ENCODE results near the gene PIGQ. TPM values are rescaled to one million over a fixed set of nuclear protein-coding genes. Genes with fewer than 3 reads are reported as not detected.
A peak's percentile ranks its signal among the peaks of the same experiment; 100 is the strongest.

Gene PIGQ
- total and polyA plus RNA-seq, 2 of the 13 experiments (the other 11 are each of a cell fraction or from before 2014, with no cell fraction given): 7.7 to 19.7 TPM

DNA sequence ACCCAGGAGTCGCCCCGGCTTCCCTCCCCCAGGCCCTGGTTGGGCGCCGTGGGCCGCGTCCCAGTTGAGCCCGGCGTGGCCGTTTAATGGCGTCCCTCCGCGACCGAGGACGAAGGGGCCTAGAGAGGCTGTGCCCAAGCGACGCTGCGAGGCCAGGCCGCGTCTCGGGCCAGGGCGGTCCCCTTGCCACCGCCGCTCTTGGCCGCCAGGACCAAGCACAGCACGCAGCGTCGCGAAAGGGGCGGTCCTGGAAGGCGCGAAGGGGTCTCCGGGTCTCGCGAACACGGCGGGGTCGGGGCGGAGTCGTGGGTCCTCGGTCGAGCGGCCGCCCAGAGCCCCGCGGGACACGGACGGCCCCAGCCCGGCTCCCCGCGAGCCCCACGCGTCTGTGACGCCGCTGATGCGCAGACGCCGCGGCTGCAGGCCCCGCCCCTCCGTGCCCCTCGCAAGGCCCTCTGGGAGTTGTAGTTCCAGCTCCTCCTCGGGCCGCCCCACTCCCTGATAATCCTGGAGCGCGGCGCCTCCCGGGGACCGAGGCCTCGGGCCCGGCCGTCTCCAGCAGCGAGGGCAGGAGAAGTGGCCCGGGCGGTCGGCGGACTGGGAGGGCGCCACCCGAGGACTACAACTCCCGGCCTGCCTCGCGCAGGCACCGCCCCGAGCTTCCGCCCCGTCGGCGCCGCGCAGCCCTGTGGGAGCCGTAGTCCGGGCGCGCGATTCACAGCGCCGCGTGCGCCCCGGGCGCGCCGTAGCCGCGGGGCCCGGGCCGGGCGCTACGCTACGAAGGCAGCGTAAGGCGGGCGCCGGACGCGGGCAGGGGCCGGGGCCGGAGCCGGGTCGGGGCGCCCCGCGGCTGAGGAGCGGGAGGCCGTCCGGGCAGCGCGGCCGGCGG, 42.5 kb upstream of the PIGQ start, which contains the start of gene CAPN15 (continued):
- TF ChIP-seq ZNF564 (CRISPR knock-in tag; IDR thresholded peaks at IDR 0.05) (peak; percentile 60), IKZF1 (IDR thresholded peaks at IDR 0.05) (no peak), ZNF260 (CRISPR knock-in tag; IDR thresholded peaks at IDR 0.05; ENCODE audit: borderline replicate concordance, low read depth) (no peak), RBFOX2 (IDR thresholded peaks at IDR 0.05; ENCODE audit: low read depth, low read length) (peak; percentile 94), ZNF136 (CRISPR knock-in tag; IDR thresholded peaks at IDR 0.05; ENCODE audit: low read depth) (no peak), ZNF34 (CRISPR knock-in tag; IDR thresholded peaks at IDR 0.05; ENCODE audit: borderline replicate concordance) (no peak), ZNF572 (CRISPR knock-in tag; IDR thresholded peaks at IDR 0.05) (no peak), ZNF562 (CRISPR knock-in tag; IDR thresholded peaks at IDR 0.05; ENCODE audit: borderline replicate concordance) (no peak), SALL1 (CRISPR knock-in tag; IDR thresholded peaks at IDR 0.05) (peak; percentile 72), ZMAT3 (CRISPR knock-in tag; conservative IDR thresholded peaks at IDR 0.05) (no peak), MED8 (CRISPR knock-in tag; IDR thresholded peaks at IDR 0.05; ENCODE audit: insufficient replicate concordance) (peak; percentile 46), NFIC (IDR thresholded peaks at IDR 0.05; ENCODE audit: low read length) (no peak), POLR2AphosphoS2 (IDR thresholded peaks at IDR 0.05; ENCODE audit: low read depth, low read length) (peak; percentile 94; the same call in 1 of the 2 replicates), ZNF772 (CRISPR knock-in tag; IDR thresholded peaks at IDR 0.05) (0 out of 2 replicates have a peak, but pooled peaks have one; percentile 34), HOXA3 (CRISPR knock-in tag; IDR thresholded peaks at IDR 0.05) (peak; percentile 88), ZNF761 (CRISPR knock-in tag; conservative IDR thresholded peaks at IDR 0.05) (peak; percentile 83), ZNF333 (CRISPR knock-in tag; IDR thresholded peaks at IDR 0.05; ENCODE audit: borderline replicate concordance) (peak; percentile 82; the same call in 1 of the 2 replicates), ETV5 (CRISPR knock-in tag; IDR thresholded peaks at IDR 0.05; ENCODE audit: borderline replicate concordance) (peak; percentile 64), AHR (CRISPR knock-in tag; IDR thresholded peaks at IDR 0.05) (peak; percentile 81; the same call in 1 of the 2 replicates), ZFP36L1 (CRISPR knock-in tag; IDR thresholded peaks at IDR 0.05) (0 out of 2 replicates have a peak, but pooled peaks have one; percentile 6)
- TF ChIP-seq, protein P1, sequence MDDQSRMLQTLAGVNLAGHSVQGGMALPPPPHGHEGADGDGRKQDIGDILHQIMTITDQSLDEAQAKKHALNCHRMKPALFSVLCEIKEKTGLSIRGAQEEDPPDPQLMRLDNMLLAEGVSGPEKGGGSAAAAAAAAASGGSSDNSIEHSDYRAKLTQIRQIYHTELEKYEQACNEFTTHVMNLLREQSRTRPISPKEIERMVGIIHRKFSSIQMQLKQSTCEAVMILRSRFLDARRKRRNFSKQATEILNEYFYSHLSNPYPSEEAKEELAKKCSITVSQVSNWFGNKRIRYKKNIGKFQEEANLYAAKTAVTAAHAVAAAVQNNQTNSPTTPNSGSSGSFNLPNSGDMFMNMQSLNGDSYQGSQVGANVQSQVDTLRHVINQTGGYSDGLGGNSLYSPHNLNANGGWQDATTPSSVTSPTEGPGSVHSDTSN (CRISPR knock-in tag; IDR thresholded peaks at IDR 0.05; ENCODE audit: borderline replicate concordance): no peak
- TF ChIP-seq, protein P2, sequence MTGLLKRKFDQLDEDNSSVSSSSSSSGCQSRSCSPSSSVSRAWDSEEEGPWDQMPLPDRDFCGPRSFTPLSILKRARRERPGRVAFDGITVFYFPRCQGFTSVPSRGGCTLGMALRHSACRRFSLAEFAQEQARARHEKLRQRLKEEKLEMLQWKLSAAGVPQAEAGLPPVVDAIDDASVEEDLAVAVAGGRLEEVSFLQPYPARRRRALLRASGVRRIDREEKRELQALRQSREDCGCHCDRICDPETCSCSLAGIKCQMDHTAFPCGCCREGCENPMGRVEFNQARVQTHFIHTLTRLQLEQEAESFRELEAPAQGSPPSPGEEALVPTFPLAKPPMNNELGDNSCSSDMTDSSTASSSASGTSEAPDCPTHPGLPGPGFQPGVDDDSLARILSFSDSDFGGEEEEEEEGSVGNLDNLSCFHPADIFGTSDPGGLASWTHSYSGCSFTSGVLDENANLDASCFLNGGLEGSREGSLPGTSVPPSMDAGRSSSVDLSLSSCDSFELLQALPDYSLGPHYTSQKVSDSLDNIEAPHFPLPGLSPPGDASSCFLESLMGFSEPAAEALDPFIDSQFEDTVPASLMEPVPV (CRISPR knock-in tag; IDR thresholded peaks at IDR 0.05): no peak; the same call in 1 of the 2 replicates
- TF ChIP-seq, protein P3, sequence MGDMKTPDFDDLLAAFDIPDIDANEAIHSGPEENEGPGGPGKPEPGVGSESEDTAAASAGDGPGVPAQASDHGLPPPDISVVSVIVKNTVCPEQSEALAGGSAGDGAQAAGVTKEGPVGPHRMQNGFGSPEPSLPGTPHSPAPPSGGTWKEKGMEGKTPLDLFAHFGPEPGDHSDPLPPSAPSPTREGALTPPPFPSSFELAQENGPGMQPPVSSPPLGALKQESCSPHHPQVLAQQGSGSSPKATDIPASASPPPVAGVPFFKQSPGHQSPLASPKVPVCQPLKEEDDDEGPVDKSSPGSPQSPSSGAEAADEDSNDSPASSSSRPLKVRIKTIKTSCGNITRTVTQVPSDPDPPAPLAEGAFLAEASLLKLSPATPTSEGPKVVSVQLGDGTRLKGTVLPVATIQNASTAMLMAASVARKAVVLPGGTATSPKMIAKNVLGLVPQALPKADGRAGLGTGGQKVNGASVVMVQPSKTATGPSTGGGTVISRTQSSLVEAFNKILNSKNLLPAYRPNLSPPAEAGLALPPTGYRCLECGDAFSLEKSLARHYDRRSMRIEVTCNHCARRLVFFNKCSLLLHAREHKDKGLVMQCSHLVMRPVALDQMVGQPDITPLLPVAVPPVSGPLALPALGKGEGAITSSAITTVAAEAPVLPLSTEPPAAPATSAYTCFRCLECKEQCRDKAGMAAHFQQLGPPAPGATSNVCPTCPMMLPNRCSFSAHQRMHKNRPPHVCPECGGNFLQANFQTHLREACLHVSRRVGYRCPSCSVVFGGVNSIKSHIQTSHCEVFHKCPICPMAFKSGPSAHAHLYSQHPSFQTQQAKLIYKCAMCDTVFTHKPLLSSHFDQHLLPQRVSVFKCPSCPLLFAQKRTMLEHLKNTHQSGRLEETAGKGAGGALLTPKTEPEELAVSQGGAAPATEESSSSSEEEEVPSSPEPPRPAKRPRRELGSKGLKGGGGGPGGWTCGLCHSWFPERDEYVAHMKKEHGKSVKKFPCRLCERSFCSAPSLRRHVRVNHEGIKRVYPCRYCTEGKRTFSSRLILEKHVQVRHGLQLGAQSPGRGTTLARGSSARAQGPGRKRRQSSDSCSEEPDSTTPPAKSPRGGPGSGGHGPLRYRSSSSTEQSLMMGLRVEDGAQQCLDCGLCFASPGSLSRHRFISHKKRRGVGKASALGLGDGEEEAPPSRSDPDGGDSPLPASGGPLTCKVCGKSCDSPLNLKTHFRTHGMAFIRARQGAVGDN (CRISPR knock-in tag; IDR thresholded peaks at IDR 0.05): peak; percentile 93

Data from HepG2 (cell line).